OCI-LY7 (cell line): Measurements from ENCODE around the gene FAM171A1.

ENCODE experiments used
- EZH2phosphoT487 ChIP-seq: fragments of 200-600 bp; sonication (generic); IDR thresholded peaks from 2 replicates; pipeline ENCODE4 v1.6.1; 2018; ENCODE audit warnings: low read depth, borderline replicate concordance, mild to moderate bottlenecking, mixed run types, antibody characterized with exemption, low read length, moderate library complexity, mixed read lengths
- TF ChIP-seq, protein P1 (sequence below): fragments of 200-600 bp; sonication (generic); conservative IDR thresholded peaks from 2 replicates; pipeline ENCODE4 v1.5.1; 2014; ENCODE audit warnings: mild to moderate bottlenecking, antibody characterized with exemption, low read length, moderate library complexity, mixed read lengths

DNA sequence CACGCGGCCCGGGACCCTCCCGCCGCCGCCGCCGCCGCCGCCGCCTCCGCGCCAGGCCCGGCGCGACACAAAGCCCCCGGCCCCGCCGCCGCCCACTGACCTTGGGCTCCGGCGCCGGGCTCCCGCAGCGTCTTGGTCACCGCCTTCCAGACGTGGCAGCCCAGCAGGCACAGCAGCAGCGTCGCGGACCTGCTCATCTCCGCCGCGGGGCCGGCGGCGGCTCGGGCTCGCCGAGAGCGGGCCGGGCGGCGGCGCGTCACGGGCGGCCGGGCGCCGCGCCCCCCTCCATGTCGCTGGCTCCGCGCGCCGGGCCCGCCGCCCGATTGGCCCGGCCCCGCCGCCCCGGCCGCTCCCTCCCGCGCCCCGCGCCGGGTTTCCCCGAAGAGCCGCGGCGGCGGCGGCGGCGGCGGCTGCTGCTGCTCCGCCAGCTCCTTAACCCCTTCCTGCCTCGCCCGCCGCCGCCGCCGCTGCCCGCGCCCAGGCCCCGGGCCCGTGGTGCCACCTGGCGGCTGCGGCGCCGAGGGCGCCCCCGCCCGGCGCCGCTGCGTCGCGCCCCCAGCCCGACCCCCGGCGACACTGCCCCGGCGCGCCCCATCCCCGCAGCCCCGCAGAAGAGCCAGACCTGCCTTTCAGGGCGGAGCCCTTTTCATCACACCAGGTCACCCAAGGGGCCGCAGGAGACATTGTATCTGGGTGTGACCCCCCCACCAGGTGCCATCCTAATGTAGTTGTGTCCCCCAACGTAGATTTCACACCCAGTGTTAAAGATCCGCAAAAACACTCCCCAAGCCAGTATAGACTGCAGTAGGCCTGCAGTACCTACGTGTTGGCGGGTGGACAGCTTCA lies at the start of gene FAM171A1:
- TF ChIP-seq, protein P1, sequence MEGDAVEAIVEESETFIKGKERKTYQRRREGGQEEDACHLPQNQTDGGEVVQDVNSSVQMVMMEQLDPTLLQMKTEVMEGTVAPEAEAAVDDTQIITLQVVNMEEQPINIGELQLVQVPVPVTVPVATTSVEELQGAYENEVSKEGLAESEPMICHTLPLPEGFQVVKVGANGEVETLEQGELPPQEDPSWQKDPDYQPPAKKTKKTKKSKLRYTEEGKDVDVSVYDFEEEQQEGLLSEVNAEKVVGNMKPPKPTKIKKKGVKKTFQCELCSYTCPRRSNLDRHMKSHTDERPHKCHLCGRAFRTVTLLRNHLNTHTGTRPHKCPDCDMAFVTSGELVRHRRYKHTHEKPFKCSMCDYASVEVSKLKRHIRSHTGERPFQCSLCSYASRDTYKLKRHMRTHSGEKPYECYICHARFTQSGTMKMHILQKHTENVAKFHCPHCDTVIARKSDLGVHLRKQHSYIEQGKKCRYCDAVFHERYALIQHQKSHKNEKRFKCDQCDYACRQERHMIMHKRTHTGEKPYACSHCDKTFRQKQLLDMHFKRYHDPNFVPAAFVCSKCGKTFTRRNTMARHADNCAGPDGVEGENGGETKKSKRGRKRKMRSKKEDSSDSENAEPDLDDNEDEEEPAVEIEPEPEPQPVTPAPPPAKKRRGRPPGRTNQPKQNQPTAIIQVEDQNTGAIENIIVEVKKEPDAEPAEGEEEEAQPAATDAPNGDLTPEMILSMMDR: no peak
- TF ChIP-seq EZH2phosphoT487: no peak
